Measurements from ENCODE around the gene RBPJ. TPM values are rescaled to one million over a fixed set of nuclear protein-coding genes. Genes with fewer than 3 reads are reported as not detected.

RBPJ gene
- total RNA-seq, 1 donor from 2014 or later = 77.2 TPM

DNA sequence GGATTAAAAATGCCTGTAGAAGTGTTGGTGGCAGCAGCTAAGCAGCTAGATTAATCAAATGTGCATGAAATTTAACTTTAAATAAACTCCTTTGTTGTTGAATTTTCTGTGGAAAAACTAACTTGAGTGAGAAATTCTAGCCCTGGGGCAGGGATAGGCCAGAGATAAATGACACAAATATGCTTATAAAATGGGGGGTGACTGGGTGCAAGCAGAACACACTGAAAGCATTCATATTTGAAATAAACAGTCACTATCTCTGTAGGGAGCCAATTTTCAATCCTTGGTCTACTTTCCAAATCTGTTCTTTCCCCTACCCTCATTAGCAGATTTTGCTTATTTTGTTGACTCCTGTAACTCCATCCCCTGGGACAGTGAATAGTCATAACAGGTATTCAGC lies 47.9 kb downstream of the RBPJ start:
- no peak overlapping the region for H3K9ac ChIP-seq (ENCODE audit: low read depth in 1 of 3, low read length in 3 of 3)
- H3K4me1 ChIP-seq (ENCODE audit: control insufficient read depth in 3 of 3, insufficient read depth in 3 of 3, low read length in 3 of 3) = peaks cover 6 to 8% (median 7%) of the 10 kb centered on the region in 3 donors
- no peaks in the 10 kb centered on the region for H3K36me3 ChIP-seq (ENCODE audit: control insufficient read depth in 3 of 3, insufficient read depth in 3 of 3, low read length in 3 of 3)
- no peaks in the 10 kb centered on the region for H3K9me3 ChIP-seq (ENCODE audit: control insufficient read depth in 3 of 3, low read length in 3 of 3)
- H3K4me3 ChIP-seq (ENCODE audit: low read length in 3 of 3) = no peak overlapping the region
- no peaks in the 10 kb centered on the region for H3K27me3 ChIP-seq (ENCODE audit: control insufficient read depth in 3 of 3, insufficient read depth in 3 of 3, low read length in 3 of 3)
- no peak overlapping the region for H3K27ac ChIP-seq (ENCODE audit: low read depth, low read length)

GRCh38 chr4:26369132-26369531 lies 48.3 kb downstream of the RBPJ start:
- no peaks in the 10 kb centered on the region for H3K27me3 ChIP-seq (ENCODE audit: control insufficient read depth in 3 of 3, insufficient read depth in 3 of 3, low read length in 3 of 3)

GRCh38 chr4:26369581-26369980 lies 48.8 kb downstream of the RBPJ start:
- Histone ChIP-seq H3K27me3 (ENCODE audit: control insufficient read depth in 3 of 3, insufficient read depth in 3 of 3, low read length in 3 of 3) (no peaks in the 10 kb centered on the region), H3K9me3 (ENCODE audit: control insufficient read depth in 3 of 3, low read length in 3 of 3) (no peaks in the 10 kb centered on the region), H3K9ac (ENCODE audit: low read depth in 1 of 3, low read length in 3 of 3) (no peak overlapping the region), H3K4me1 (ENCODE audit: control insufficient read depth in 3 of 3, insufficient read depth in 3 of 3, low read length in 3 of 3) (peaks cover 6 to 8% (median 7%) of the 10 kb centered on the region in 3 donors), H3K36me3 (ENCODE audit: control insufficient read depth in 3 of 3, insufficient read depth in 3 of 3, low read length in 3 of 3) (no peaks in the 10 kb centered on the region), H3K27ac (ENCODE audit: low read depth, low read length) (no peak overlapping the region), H3K4me3 (ENCODE audit: low read length in 3 of 3) (no peak overlapping the region)

More at GRCh38 chr4:26369132-26369531, 48.3 kb downstream of the RBPJ start:
- Histone ChIP-seq H3K36me3 (ENCODE audit: control insufficient read depth in 3 of 3, insufficient read depth in 3 of 3, low read length in 3 of 3) (no peaks in the 10 kb centered on the region), H3K4me3 (ENCODE audit: low read length in 3 of 3) (no peak overlapping the region), H3K27ac (ENCODE audit: low read depth, low read length) (no peak overlapping the region), H3K9ac (ENCODE audit: low read depth in 1 of 3, low read length in 3 of 3) (no peak overlapping the region), H3K4me1 (ENCODE audit: control insufficient read depth in 3 of 3, insufficient read depth in 3 of 3, low read length in 3 of 3) (peaks cover 6 to 8% (median 7%) of the 10 kb centered on the region in 3 donors), H3K9me3 (ENCODE audit: control insufficient read depth in 3 of 3, low read length in 3 of 3) (no peaks in the 10 kb centered on the region)

DNA sequence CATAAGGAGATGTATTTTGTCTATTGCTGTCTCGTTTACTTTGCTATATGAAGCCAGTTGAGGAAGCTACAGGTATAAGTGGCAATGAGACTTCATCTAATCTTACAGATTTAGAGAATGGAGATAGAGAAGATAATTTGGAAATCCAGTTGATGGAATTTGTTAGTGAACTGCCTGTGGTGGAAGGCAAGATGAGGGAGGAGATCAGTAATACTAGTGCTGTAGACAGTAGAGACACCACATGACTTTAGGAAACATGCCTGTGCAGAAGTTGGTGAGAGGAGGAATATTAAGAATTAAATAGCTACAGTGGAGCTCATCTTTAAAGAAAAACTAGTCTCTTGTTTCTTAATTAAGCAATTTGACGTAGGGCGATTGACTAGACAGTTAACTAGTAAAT lies 51.3 kb downstream of the RBPJ start:
- H3K27me3 ChIP-seq (ENCODE audit: control insufficient read depth in 3 of 3, insufficient read depth in 3 of 3, low read length in 3 of 3) = no peaks in the 10 kb centered on the region
- no peaks in the 10 kb centered on the region for H3K36me3 ChIP-seq (ENCODE audit: control insufficient read depth in 3 of 3, insufficient read depth in 3 of 3, low read length in 3 of 3)
- H3K9ac ChIP-seq (ENCODE audit: low read depth in 1 of 3, low read length in 3 of 3) = no peak overlapping the region
- no peaks in the 10 kb centered on the region for H3K9me3 ChIP-seq (ENCODE audit: control insufficient read depth in 3 of 3, low read length in 3 of 3)
- peaks cover 6 to 8% (median 7%) of the 10 kb centered on the region in 3 donors for H3K4me1 ChIP-seq (ENCODE audit: control insufficient read depth in 3 of 3, insufficient read depth in 3 of 3, low read length in 3 of 3)
- no peak overlapping the region for H3K27ac ChIP-seq (ENCODE audit: low read depth, low read length)
- no peak overlapping the region for H3K4me3 ChIP-seq (ENCODE audit: low read length in 3 of 3)

DNA sequence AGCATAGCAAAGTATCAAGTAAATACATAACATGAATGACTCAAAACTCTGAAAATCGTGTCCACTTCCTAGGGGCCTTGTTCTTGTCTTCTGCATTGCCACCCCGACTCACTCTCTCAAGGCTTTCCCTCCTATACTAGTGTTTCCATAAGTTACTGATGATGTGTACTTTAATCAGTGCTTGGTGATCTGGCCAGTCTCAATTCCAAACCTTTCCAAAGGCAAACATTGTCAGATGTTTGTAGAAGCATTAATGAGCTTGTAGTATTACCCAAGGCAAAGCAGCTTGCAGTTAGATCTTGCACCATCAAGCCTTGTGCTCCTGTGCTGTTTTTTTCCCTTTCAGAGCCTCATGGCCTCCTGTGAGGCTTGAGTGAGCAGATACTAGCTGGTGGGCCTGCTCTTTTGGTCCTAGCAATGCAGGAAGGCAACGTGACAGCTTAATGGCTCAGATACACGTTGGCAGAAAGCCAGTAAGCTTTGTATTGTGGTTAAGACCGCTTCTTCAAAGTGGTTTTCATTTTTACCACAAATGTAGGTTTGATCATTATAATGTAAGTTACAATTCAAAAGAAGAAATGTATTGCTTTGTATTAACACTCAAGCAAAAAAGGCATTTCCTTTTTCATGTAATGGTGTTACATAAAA lies 51.8 kb downstream of the RBPJ start:
- H3K9me3 ChIP-seq (ENCODE audit: control insufficient read depth in 3 of 3, low read length in 3 of 3) = no peaks in the 10 kb centered on the region
- H3K27ac ChIP-seq (ENCODE audit: low read depth, low read length) = no peak overlapping the region
- peaks cover 6 to 8% (median 7%) of the 10 kb centered on the region in 3 donors for H3K4me1 ChIP-seq (ENCODE audit: control insufficient read depth in 3 of 3, insufficient read depth in 3 of 3, low read length in 3 of 3)
- no peaks in the 10 kb centered on the region for H3K27me3 ChIP-seq (ENCODE audit: control insufficient read depth in 3 of 3, insufficient read depth in 3 of 3, low read length in 3 of 3)
- H3K4me3 ChIP-seq (ENCODE audit: low read length in 3 of 3) = no peak overlapping the region
- H3K9ac ChIP-seq (ENCODE audit: low read depth in 1 of 3, low read length in 3 of 3) = no peak overlapping the region
- no peaks in the 10 kb centered on the region for H3K36me3 ChIP-seq (ENCODE audit: control insufficient read depth in 3 of 3, insufficient read depth in 3 of 3, low read length in 3 of 3)

DNA sequence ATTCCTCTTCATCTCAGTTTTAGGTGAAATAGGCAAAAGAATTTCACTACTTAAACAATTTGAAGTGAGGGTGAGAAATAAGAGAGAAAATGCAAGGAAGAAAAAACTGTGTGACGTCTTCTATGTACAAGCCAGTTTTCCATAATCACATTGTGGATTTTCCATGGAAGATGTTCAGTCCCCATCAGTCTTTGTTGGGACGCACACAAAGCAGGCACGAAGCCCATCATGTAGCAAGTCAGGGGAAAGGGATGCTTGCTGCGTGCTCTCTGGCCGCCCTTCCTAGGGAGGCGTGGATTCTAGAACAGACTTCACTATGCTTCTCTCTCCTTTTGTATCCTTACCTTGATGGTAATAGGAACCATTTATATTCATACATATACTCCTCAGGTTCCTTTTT lies 54.7 kb downstream of the RBPJ start:
- no peak overlapping the region for H3K9ac ChIP-seq (ENCODE audit: low read depth in 1 of 3, low read length in 3 of 3)
- no peaks in the 10 kb centered on the region for H3K9me3 ChIP-seq (ENCODE audit: control insufficient read depth in 3 of 3, low read length in 3 of 3)
- no peaks in the 10 kb centered on the region for H3K27me3 ChIP-seq (ENCODE audit: control insufficient read depth in 3 of 3, insufficient read depth in 3 of 3, low read length in 3 of 3)
- no peaks in the 10 kb centered on the region for H3K36me3 ChIP-seq (ENCODE audit: control insufficient read depth in 3 of 3, insufficient read depth in 3 of 3, low read length in 3 of 3)
- H3K4me3 ChIP-seq (ENCODE audit: low read length in 3 of 3) = no peak overlapping the region
- peaks cover 6 to 11% (median 7%) of the 10 kb centered on the region in 3 donors for H3K4me1 ChIP-seq (ENCODE audit: control insufficient read depth in 3 of 3, insufficient read depth in 3 of 3, low read length in 3 of 3)
- H3K27ac ChIP-seq (ENCODE audit: low read depth, low read length) = no peak overlapping the region

GRCh38 chr4:26377328-26378311 lies 56.8 kb downstream of the RBPJ start:
- no peaks in the 10 kb centered on the region for H3K9me3 ChIP-seq (ENCODE audit: control insufficient read depth in 3 of 3, low read length in 3 of 3)
- H3K4me1 ChIP-seq (ENCODE audit: control insufficient read depth in 3 of 3, insufficient read depth in 3 of 3, low read length in 3 of 3) = peaks cover 2 to 6% (median 3%) of the 10 kb centered on the region in 3 donors
- no peak overlapping the region for H3K9ac ChIP-seq (ENCODE audit: low read depth in 1 of 3, low read length in 3 of 3)
- no peak overlapping the region for H3K4me3 ChIP-seq (ENCODE audit: low read length in 3 of 3)
- no peaks in the 10 kb centered on the region for H3K36me3 ChIP-seq (ENCODE audit: control insufficient read depth in 3 of 3, insufficient read depth in 3 of 3, low read length in 3 of 3)
- no peak overlapping the region for H3K27ac ChIP-seq (ENCODE audit: low read depth, low read length)
- H3K27me3 ChIP-seq (ENCODE audit: control insufficient read depth in 3 of 3, insufficient read depth in 3 of 3, low read length in 3 of 3) = no peaks in the 10 kb centered on the region

- no peak overlapping the region for H3K27ac ChIP-seq (ENCODE audit: low read depth, low read length)
- H3K36me3 ChIP-seq (ENCODE audit: control insufficient read depth in 3 of 3, insufficient read depth in 3 of 3, low read length in 3 of 3) = no peaks in the 10 kb centered on the region
- no peak overlapping the region for H3K9ac ChIP-seq (ENCODE audit: low read depth in 1 of 3, low read length in 3 of 3)
- H3K4me1 ChIP-seq (ENCODE audit: control insufficient read depth in 3 of 3, insufficient read depth in 3 of 3, low read length in 3 of 3) = peaks cover 0 to 4% (median 0%) of the 10 kb centered on the region in 3 donors
- H3K9me3 ChIP-seq (ENCODE audit: control insufficient read depth in 3 of 3, low read length in 3 of 3) = no peaks in the 10 kb centered on the region
- no peak overlapping the region for H3K4me3 ChIP-seq (ENCODE audit: low read length in 3 of 3)
- no peaks in the 10 kb centered on the region for H3K27me3 ChIP-seq (ENCODE audit: control insufficient read depth in 3 of 3, insufficient read depth in 3 of 3, low read length in 3 of 3)
Observed at GRCh38 chr4:26379837-26380236, 59.0 kb downstream of the RBPJ start.

GRCh38 chr4:26380740-26381139 lies 59.9 kb downstream of the RBPJ start:
- no peak overlapping the region for H3K4me3 ChIP-seq (ENCODE audit: low read length in 3 of 3)
- peaks cover 0 to 4% (median 0%) of the 10 kb centered on the region in 3 donors for H3K4me1 ChIP-seq (ENCODE audit: control insufficient read depth in 3 of 3, insufficient read depth in 3 of 3, low read length in 3 of 3)
- no peaks in the 10 kb centered on the region for H3K27me3 ChIP-seq (ENCODE audit: control insufficient read depth in 3 of 3, insufficient read depth in 3 of 3, low read length in 3 of 3)
- H3K36me3 ChIP-seq (ENCODE audit: control insufficient read depth in 3 of 3, insufficient read depth in 3 of 3, low read length in 3 of 3) = no peaks in the 10 kb centered on the region
- H3K9ac ChIP-seq (ENCODE audit: low read depth in 1 of 3, low read length in 3 of 3) = no peak overlapping the region
- no peaks in the 10 kb centered on the region for H3K9me3 ChIP-seq (ENCODE audit: control insufficient read depth in 3 of 3, low read length in 3 of 3)
- H3K27ac ChIP-seq (ENCODE audit: low read depth, low read length) = no peak overlapping the region
